ENCODE results near the gene PTPRH. TPM values are rescaled to one million over a fixed set of nuclear protein-coding genes. Genes with fewer than 3 reads are reported as not detected.

Gene PTPRH
- 3.7 to 5.3 TPM (median 5.2 TPM) in 5 replicates for total RNA-seq (2022; extraction: Qiagen RNA extraction)

GRCh38 chr19:55208880-55209692, at the start of gene PTPRH:
Gene PTPRH, minus strand, starts transcription at chr19:55209501. Its CDS starts 68 bp downstream, at chr19:55209433.

GRCh38 chr19:55228403-55229031, 19.2 kb upstream of the PTPRH start, which contains the start of gene TMEM86B:
Gene TMEM86B, minus strand, starts transcription at chr19:55228763. Its CDS starts 22 bp downstream, at chr19:55228741.

GRCh38 chr19:55179606-55180484, 29.5 kb downstream of the PTPRH start, which contains the start of gene SYT5:
Gene SYT5, minus strand, starts transcription at chr19:55180289. Its CDS starts 1,248 bp downstream, at chr19:55179041.

GRCh38 chr19:55166530-55167268, 42.6 kb downstream of the PTPRH start, which contains the start of gene DNAAF3:
Gene DNAAF3, minus strand, starts transcription at chr19:55166613. Its CDS starts 200 bp downstream, at chr19:55166413.

GRCh38 chr19:55157064-55157908, 52.0 kb downstream of the PTPRH start, which contains the start of gene TNNI3:
Gene TNNI3, minus strand, starts transcription at chr19:55157732. Its CDS starts 143 bp downstream, at chr19:55157589.

GRCh38 chr19:55149078-55150003, 60.0 kb downstream of the PTPRH start, which contains the start of gene TNNT1:
Gene TNNT1, minus strand, starts transcription at chr19:55149206. Its CDS starts 2,049 bp downstream, at chr19:55147157.

Other genes starting within 250 kb of the PTPRH start
- gene NLRP2, start 243.1 kb downstream of the PTPRH start, total RNA-seq (2022; extraction: Qiagen RNA extraction) = 24.3 to 27.9 TPM (median 26.7 TPM) in 5 replicates
- 0.06 to 0.24 TPM (median 0.21 TPM) in 5 replicates for gene GP6, start 171.2 kb downstream of the PTPRH start, total RNA-seq (2022; extraction: Qiagen RNA extraction)
- gene RDH13, start 146.4 kb downstream of the PTPRH start, total RNA-seq (2022; extraction: Qiagen RNA extraction) = 14.0 to 20.9 TPM (median 20.1 TPM) in 5 replicates
- 3.7 to 6.2 TPM (median 5.5 TPM) in 5 replicates for gene EPS8L1, start 133.6 kb downstream of the PTPRH start, total RNA-seq (2022; extraction: Qiagen RNA extraction)
- 60.2 to 97.6 TPM (median 90.0 TPM) in 5 replicates for gene PPP1R12C, start 91.9 kb downstream of the PTPRH start, total RNA-seq (2022; extraction: Qiagen RNA extraction)
- 114 to 145 TPM (median 137 TPM) in 5 replicates for gene TNNT1, start 60.3 kb downstream of the PTPRH start, total RNA-seq (2022; extraction: Qiagen RNA extraction)
- gene TNNI3, start 51.8 kb downstream of the PTPRH start, total RNA-seq (2022; extraction: Qiagen RNA extraction) = 6.1 to 9.2 TPM (median 8.0 TPM) in 5 replicates
- gene DNAAF3, start 42.9 kb downstream of the PTPRH start, total RNA-seq (2022; extraction: Qiagen RNA extraction) = 4.5 to 6.9 TPM (median 6.2 TPM) in 5 replicates
- 2.8 to 4.9 TPM (median 3.8 TPM) in 5 replicates for gene SYT5, start 29.2 kb downstream of the PTPRH start, total RNA-seq (2022; extraction: Qiagen RNA extraction)
- gene TMEM86B, start 19.3 kb upstream of the PTPRH start, total RNA-seq (2022; extraction: Qiagen RNA extraction) = 2.7 to 6.4 TPM (median 5.2 TPM) in 5 replicates
- 87.7 to 128 TPM (median 124 TPM) in 5 replicates for gene PPP6R1, start 49.5 kb upstream of the PTPRH start, total RNA-seq (2022; extraction: Qiagen RNA extraction)
- 119 to 156 TPM (median 146 TPM) in 5 replicates for gene HSPBP1, start 70.6 kb upstream of the PTPRH start, total RNA-seq (2022; extraction: Qiagen RNA extraction)
- 3.3 to 5.4 TPM (median 4.0 TPM) in 5 replicates for gene BRSK1, start 74.5 kb upstream of the PTPRH start, total RNA-seq (2022; extraction: Qiagen RNA extraction)
- not detected in 5 replicates for gene TMEM150B, start 115.8 kb upstream of the PTPRH start, total RNA-seq (2022; extraction: Qiagen RNA extraction)
- 5.8 to 11.4 TPM (median 9.7 TPM) in 5 replicates for gene KMT5C, start 130.4 kb upstream of the PTPRH start, total RNA-seq (2022; extraction: Qiagen RNA extraction)
- gene COX6B2, start 145.2 kb upstream of the PTPRH start, total RNA-seq (2022; extraction: Qiagen RNA extraction) = 0.58 to 1.4 TPM (median 1.2 TPM) in 5 replicates
- gene GARIN5B, start 153.8 kb upstream of the PTPRH start, total RNA-seq (2022; extraction: Qiagen RNA extraction) = 0.06 to 0.29 TPM (median 0.12 TPM) in 5 replicates
- 42.1 to 61.8 TPM (median 53.6 TPM) in 5 replicates for gene IL11, start 161.0 kb upstream of the PTPRH start, total RNA-seq (2022; extraction: Qiagen RNA extraction)
- 1.2 to 2.6 TPM (median 2.0 TPM) in 5 replicates for gene TMEM190, start 167.3 kb upstream of the PTPRH start, total RNA-seq (2022; extraction: Qiagen RNA extraction)
- gene TMEM238, start 174.8 kb upstream of the PTPRH start, total RNA-seq (2022; extraction: Qiagen RNA extraction) = 1.6 to 11.1 TPM (median 8.6 TPM) in 5 replicates
- 2,587 to 2,941 TPM (median 2,775 TPM) in 5 replicates for gene RPL28, start 176.4 kb upstream of the PTPRH start, total RNA-seq (2022; extraction: Qiagen RNA extraction)
- gene UBE2S, start 198.3 kb upstream of the PTPRH start, total RNA-seq (2022; extraction: Qiagen RNA extraction) = 320 to 492 TPM (median 460 TPM) in 5 replicates
- 0.02 TPM in 1 of 5 replicates, not detected in the others for gene SHISA7, start 233.8 kb upstream of the PTPRH start, total RNA-seq (2022; extraction: Qiagen RNA extraction)